Ascending aorta (tissue), 2 donors: Measurements from ENCODE around the gene TMEM242. TPM values are rescaled to one million over a fixed set of nuclear protein-coding genes. Genes with fewer than 3 reads are reported as not detected.

ENCODE experiments used
- DNase-seq, 2 donors: peaks; one replicate each; pipeline ENCODE4 v3.0.0-alpha.2; 2019; ENCODE audit warnings: low spot score in 2 of 2
- H3K27ac ChIP-seq, 2 donors: fragments of 200-600 bp; sonication (generic); one replicate each; pipeline ENCODE4 v1.5.1; 2016 to 2017; ENCODE audit warnings: mild to moderate bottlenecking in 1 of 2
- H3K27me3 ChIP-seq: fragments of 200-600 bp; sonication (generic); one replicate; pipeline ENCODE4 v1.5.1; 2017
- H3K36me3 ChIP-seq, 2 donors: fragments of 200-600 bp; sonication (generic); one replicate each; pipeline ENCODE4 v1.5.1; 2016
- H3K4me1 ChIP-seq, 2 donors: fragments of 200-600 bp; sonication (generic); one replicate each; pipeline ENCODE4 v1.5.1; 2016 to 2017; ENCODE audit warnings: mild to moderate bottlenecking in 1 of 2
- H3K4me3 ChIP-seq, 2 donors: fragments of 200-600 bp; sonication (generic); one replicate each; pipeline ENCODE4 v1.5.1; 2016 to 2017; ENCODE audit warnings: mild to moderate bottlenecking in 1 of 2
- H3K9me3 ChIP-seq, 2 donors: fragments of 200-600 bp; sonication (generic); one replicate each; pipeline ENCODE4 v1.5.1; 2016
- CTCF ChIP-seq, 3 experiments: fragments of 200-600 bp in 2 of 3; fragments of 450-650 bp in 1 of 3; sonication (generic) in 2 of 3; IDR thresholded peaks; one replicate each; pipeline ENCODE4 v1.5.1; 2016 to 2019; ENCODE audit warnings: antibody characterized with exemption in 3 of 3, mild to moderate bottlenecking in 1 of 3, moderate library complexity in 1 of 3
- intact Hi-C: fragments of 100-400 bp; cut with DNase I; formaldehyde crosslinking; loops from one replicate; pipeline ENCODE4 v1.15.1; 2023
- total RNA-seq: library from RNA; depleted of rRNA; stranded (reverse); fragments of >200 nt; gene quantifications from one replicate; pipeline ENCODE4 v1.1.0, GENCODE V29; 2016

Gene TMEM242
- total RNA-seq, 1 donor from 2014 or later, result 2.3 TPM

DNA sequence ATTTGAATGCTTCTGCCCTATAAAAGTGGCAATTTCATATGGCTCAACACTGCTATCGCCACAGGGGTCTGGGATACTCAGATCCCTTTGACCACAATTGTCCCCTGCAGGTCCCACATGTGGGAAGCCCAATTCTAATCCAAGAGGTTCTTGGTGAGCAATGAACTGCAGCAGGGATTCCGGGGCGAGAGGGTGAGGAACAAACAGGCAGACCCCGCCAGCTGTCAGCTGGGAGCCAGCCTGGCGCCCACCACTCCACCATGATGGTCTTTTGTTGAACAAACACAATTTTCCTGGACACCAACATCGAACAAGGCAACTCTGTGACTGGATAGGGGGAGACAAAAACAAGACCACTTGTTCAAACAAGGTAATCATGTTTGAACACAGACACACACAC is 80.5 kb downstream of the TMEM242 start:
- Histone ChIP-seq H3K27ac (peak overlapping the region; percentile 92 to 96), H3K36me3 (no peaks in the 10 kb centered on the region), H3K4me3 (no peak overlapping the region), H3K27me3 (no peaks in the 10 kb centered on the region), H3K4me1 (peaks cover 20 to 68% of the 10 kb centered on the region in 2 donors), H3K9me3 (no peaks in the 10 kb centered on the region)
- no peak for TF ChIP-seq CTCF (IDR thresholded peaks at IDR 0.05)
- intact Hi-C loops, result loop anchor here (5.0 kb wide), 1 partner anchor 220 kb away; no protein-coding TSS in a partner anchor
- DNase-seq, result no peak

GRCh38 chr6:157240960-157241311 is 82.4 kb downstream of the TMEM242 start:
- intact Hi-C loops, result loop anchor here (5.0 kb wide), 1 partner anchor 219 kb away; no protein-coding TSS in a partner anchor
- no peak for DNase-seq
- no peak for TF ChIP-seq CTCF (IDR thresholded peaks at IDR 0.05)
- no peaks in the 10 kb centered on the region for H3K36me3 ChIP-seq
- H3K27me3 ChIP-seq, result no peaks in the 10 kb centered on the region
- H3K4me1 ChIP-seq, result peaks cover 22 to 57% of the 10 kb centered on the region in 2 donors
- no peak overlapping the region for H3K4me3 ChIP-seq
- no peaks in the 10 kb centered on the region for H3K9me3 ChIP-seq
- H3K27ac ChIP-seq, result peak overlapping the region; percentile 92 to 96

- peak; percentile 58 to 94 for DNase-seq
- H3K36me3 ChIP-seq, result no peaks in the 10 kb centered on the region
- peak overlapping the region; percentile 92 to 96 for H3K27ac ChIP-seq
- H3K9me3 ChIP-seq, result no peaks in the 10 kb centered on the region
- no peaks in the 10 kb centered on the region for H3K27me3 ChIP-seq
- intact Hi-C loops, result loop anchor here (5.0 kb wide), 1 partner anchor 218 kb away; no protein-coding TSS in a partner anchor
- TF ChIP-seq CTCF (IDR thresholded peaks at IDR 0.05), result no peak
- H3K4me1 ChIP-seq, result peaks cover 22 to 51% of the 10 kb centered on the region in 2 donors
- peak overlapping the region; percentile 34 to 43 for H3K4me3 ChIP-seq
Measured at GRCh38 chr6:157240059-157240959, 83.0 kb downstream of the TMEM242 start.

DNA sequence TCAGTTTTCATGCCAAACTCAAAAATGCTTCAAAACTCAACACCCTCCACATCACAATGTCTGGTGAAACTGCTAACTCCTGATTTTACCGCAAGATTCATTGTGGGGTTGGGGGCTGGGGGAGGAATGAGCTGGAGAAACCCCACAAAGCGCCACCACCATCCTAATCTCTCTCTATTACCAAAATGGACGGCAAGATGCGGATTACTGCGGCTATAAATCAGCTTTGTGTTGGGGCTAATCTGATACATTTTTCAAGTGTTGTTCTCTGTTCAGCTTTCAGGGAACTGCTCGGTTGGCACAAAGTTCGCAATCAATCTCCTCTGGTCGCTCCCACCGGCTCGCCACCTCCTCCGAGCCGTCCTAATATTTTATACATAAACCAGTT is 83.7 kb downstream of the TMEM242 start:
- Histone ChIP-seq H3K4me3 (peak overlapping the region in 1 of 2 donors; percentile 43), H3K36me3 (no peaks in the 10 kb centered on the region), H3K4me1 (peaks cover 15 to 50% of the 10 kb centered on the region in 2 donors), H3K27ac (peak overlapping the region; percentile 92 to 96), H3K9me3 (no peaks in the 10 kb centered on the region), H3K27me3 (no peaks in the 10 kb centered on the region)
- intact Hi-C loops, result loop anchor here (2.0 to 5.0 kb wide), 2 partner anchors 15 to 217 kb away; no protein-coding TSS in a partner anchor
- TF ChIP-seq CTCF (IDR thresholded peaks at IDR 0.05), result no peak
- no peak for DNase-seq

Other genes starting within 250 kb of the TMEM242 start
- 14.5 TPM for gene ZDHHC14, start 57.7 kb upstream of the TMEM242 start, total RNA-seq